B cell (primary cell): ENCODE measurements around the gene ATP10A. TPM values are rescaled to one million over a fixed set of nuclear protein-coding genes. Genes with fewer than 3 reads are reported as not detected.

Source experiments
- ATAC-seq: fragments of 200-7000 bp; cut with Tn5 transposase; one replicate; pipeline ENCODE4 v1.10.0; 2021; ENCODE audit warnings: low read depth, mild to moderate bottlenecking, moderate number of reproducible peaks, moderate library complexity
- CTCF ChIA-PET: fragments of 350-600 bp; sonication (Branson Sonifier 250); formaldehyde crosslinking; loops from one replicate; lab custom pipeline; 2021; ENCODE audit warnings: antibody characterized with exemption, inconsistent platforms; lab: Charles Lee
- POLR2A ChIA-PET: fragments of 350-600 bp; sonication (Branson Sonifier 250); formaldehyde crosslinking; loops from one replicate; lab custom pipeline; 2021; ENCODE audit warnings: antibody characterized with exemption; lab: Charles Lee
- DNase-seq: peaks from one replicate; pipeline ENCODE4 v3.0.0; 2013
- H2AFZ ChIP-seq: 2 replicates; pipeline ENCODE4 v1.6.1; 2012; ENCODE audit warnings: mild to moderate bottlenecking, low read depth, low read length; ENCODE audit not compliant: insufficient read depth, poor library complexity, severe bottlenecking
- H3K27ac ChIP-seq, 2 donors: 1 replicate in 1 of 2; 2 replicates in 1 of 2; pipeline ENCODE4 v1.5.1; 2012 to 2013; ENCODE audit warnings: low read length in 2 of 2, mild to moderate bottlenecking in 2 of 2, moderate library complexity in 1 of 2
- H3K27me3 ChIP-seq, 4 experiments: fragments of 200-600 bp in 1 of 4; sonication (generic) in 1 of 4; replicated peaks in 1 of 4; 1 replicate in 2 of 4; 2 replicates in 2 of 4; pipeline versions ENCODE4 v1.6.1 to v1.7.0; 2013 to 2016; ENCODE audit warnings: low read length in 3 of 4, mild to moderate bottlenecking in 2 of 4, mixed read lengths in 1 of 4, moderate library complexity in 1 of 4; ENCODE audit not compliant: insufficient read depth in 4 of 4, control insufficient read depth in 3 of 4; ENCODE audit errors: control extremely low read depth in 1 of 4
- H3K36me3 ChIP-seq, 2 experiments: replicated peaks in 1 of 2; 1 replicate in 1 of 2; 2 replicates in 1 of 2; pipeline versions ENCODE4 v1.6.1 to v1.7.1; 2013; ENCODE audit warnings: low read length in 1 of 2; ENCODE audit not compliant: insufficient read depth in 2 of 2, control insufficient read depth in 1 of 2; ENCODE audit errors: control extremely low read depth in 1 of 2, extremely low read depth in 1 of 2
- H3K4me1 ChIP-seq, 2 donors: fragments of 200-600 bp in 1 of 2; sonication (generic) in 1 of 2; 1 replicate in 1 of 2; 2 replicates in 1 of 2; pipeline versions ENCODE4 v1.5.1 to v1.6.1; 2013 to 2017; ENCODE audit warnings: low read length in 2 of 2; ENCODE audit not compliant: control insufficient read depth in 2 of 2, insufficient read depth in 2 of 2
- H3K4me2 ChIP-seq: replicated peaks from 2 replicates; pipeline ENCODE3; 2012; ENCODE audit warnings: mild to moderate bottlenecking, low read depth, low read length; ENCODE audit not compliant: poor library complexity, severe bottlenecking
- H3K4me3 ChIP-seq, 5 experiments: fragments of 200-600 bp in 1 of 5; sonication (generic) in 1 of 5; 1 replicate in 3 of 5; 2 replicates in 2 of 5; pipeline versions ENCODE4 v1.5.1 to v1.7.0; 2011 to 2016; ENCODE audit warnings: low read length in 4 of 5, mild to moderate bottlenecking in 4 of 5, low read depth in 2 of 5, control low read depth in 1 of 5, moderate library complexity in 1 of 5; ENCODE audit not compliant: insufficient read depth in 1 of 5; ENCODE audit errors: control extremely low read depth in 1 of 5, extremely low read depth in 1 of 5
- H3K79me2 ChIP-seq: fragments of 200-600 bp; sonication (generic); one replicate; pipeline ENCODE4 v1.6.0; 2016; ENCODE audit warnings: low read length; ENCODE audit not compliant: control insufficient read depth, insufficient read depth
- H3K9ac ChIP-seq: fragments of 200-600 bp; sonication (generic); 2 replicates; pipeline ENCODE4 v1.6.1; 2017; ENCODE audit warnings: mild to moderate bottlenecking, low read length, moderate library complexity
- H3K9me3 ChIP-seq, 3 donors: one replicate each; pipeline versions ENCODE4 v1.6.1 to v1.7.1; 2013; ENCODE audit warnings: low read length in 2 of 3; ENCODE audit not compliant: control insufficient read depth in 2 of 3, insufficient read depth in 1 of 3; ENCODE audit errors: control extremely low read depth in 1 of 3
- H4K20me1 ChIP-seq: 2 replicates; pipeline ENCODE4 v1.6.0; 2012; ENCODE audit warnings: mild to moderate bottlenecking, low read length; ENCODE audit not compliant: insufficient read depth, control insufficient read depth, poor library complexity, severe bottlenecking
- H3K27ac Mint-ChIP-seq: one replicate; pipeline ENCODE4 v1.8.0; 2021; ENCODE audit warnings: mixed read lengths
- H3K27me3 Mint-ChIP-seq: one replicate; pipeline ENCODE4 v1.8.0; 2021; ENCODE audit warnings: mixed read lengths
- H3K4me1 Mint-ChIP-seq: one replicate; pipeline ENCODE4 v1.8.0; 2021; ENCODE audit warnings: mixed read lengths
- H3K4me3 Mint-ChIP-seq: one replicate; pipeline ENCODE4 v1.8.0; 2021; ENCODE audit warnings: mixed read lengths
- H3K9me3 Mint-ChIP-seq: one replicate; pipeline ENCODE4 v1.8.0; 2022; ENCODE audit warnings: mixed read lengths; ENCODE audit not compliant: insufficient read depth
- EZH2 ChIP-seq: IDR thresholded peaks from 2 replicates; pipeline ENCODE4 v1.6.1; 2012; ENCODE audit warnings: borderline replicate concordance, low read depth, mild to moderate bottlenecking, moderate library complexity, low read length; ENCODE audit not compliant: insufficient read depth, poor library complexity, severe bottlenecking
- WGBS: methylation state at CpG from one replicate; pipeline ENCODE4 v1.1.5; 2013; ENCODE audit warnings: missing lambda C conversion rate; ENCODE audit not compliant: insufficient coverage; 5-methylcytosine and 5-hydroxymethylcytosine counted together
- intact Hi-C: fragments of 100-400 bp; cut with micrococcal nuclease; formaldehyde crosslinking; loops from one replicate; pipeline ENCODE4 v1.10.0; 2022
- polyA plus RNA-seq: library from polyadenylated mRNA; depleted of rRNA; stranded (reverse); fragments of >200 nt; gene quantifications from 2 replicates; pipeline ENCODE4 v1.2.3, GENCODE V29; 2012
- total RNA-seq, 2 donors: library from RNA; stranded (reverse); fragments of 120-200 nt in 1 of 2; gene quantifications; 1 replicate in 1 of 2; 2 replicates in 1 of 2; pipeline versions ENCODE4 v1.2.3 to v1.2.4, GENCODE V29; 2013 to 2022
- TF ChIP-seq, protein P1 (sequence below): fragments of 200-600 bp; IDR thresholded peaks from one replicate; pipeline ENCODE4 v1.8.0; 2022; ENCODE audit warnings: antibody characterized with exemption, mild to moderate bottlenecking

The ATP10A gene
- total and polyA plus RNA-seq, 2 donors (not counting 1 experiment from before 2014, with no cell fraction given) = 0.21 to 0.22 TPM

DNA sequence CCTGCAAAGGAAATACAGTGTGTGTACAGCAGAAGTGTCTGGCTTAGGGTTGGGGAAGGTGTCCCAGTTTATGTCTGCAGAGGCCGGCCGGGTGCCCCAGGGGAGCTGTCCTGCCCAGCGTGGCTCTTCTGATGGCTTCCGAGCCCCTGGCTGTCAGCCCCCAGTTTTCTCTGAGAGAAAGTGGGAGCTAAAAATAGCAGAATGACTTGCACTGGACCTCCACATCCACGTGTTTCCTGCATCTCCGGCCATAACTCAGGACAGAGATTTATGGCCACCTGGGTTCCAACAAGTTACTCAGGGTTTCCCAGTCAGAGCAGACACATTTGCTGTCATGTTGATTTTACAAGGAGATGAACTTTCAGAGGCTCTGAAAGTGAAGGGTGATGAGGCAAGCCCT lies 192.0 kb downstream of the ATP10A start:
- 7% methylated on average over 6 of the region's 6 CpGs for WGBS
- H3K4me2 ChIP-seq = no peak overlapping the region
- H3K27ac ChIP-seq = no peak overlapping the region
- Mint-ChIP-seq H3K9me3 (no peaks in the 10 kb centered on the region), H3K4me3 (no peak overlapping the region), H3K27me3 (peaks cover 10% of the 10 kb centered on the region), H3K4me1 (no peaks in the 10 kb centered on the region), H3K27ac (no peak overlapping the region)
- no peaks in the 10 kb centered on the region for H3K79me2 ChIP-seq
- POLR2A ChIA-PET = no interaction called here
- H3K9ac ChIP-seq = no peak overlapping the region
- H4K20me1 ChIP-seq = no peaks in the 10 kb centered on the region
- H2AFZ ChIP-seq = no peak overlapping the region
- CTCF ChIA-PET = no interaction called here
- DNase-seq (no peak), ATAC-seq (no peak)
- intact Hi-C loops = no loop called here
- H3K36me3 ChIP-seq = no peaks in the 10 kb centered on the region
- TF ChIP-seq, protein P1, sequence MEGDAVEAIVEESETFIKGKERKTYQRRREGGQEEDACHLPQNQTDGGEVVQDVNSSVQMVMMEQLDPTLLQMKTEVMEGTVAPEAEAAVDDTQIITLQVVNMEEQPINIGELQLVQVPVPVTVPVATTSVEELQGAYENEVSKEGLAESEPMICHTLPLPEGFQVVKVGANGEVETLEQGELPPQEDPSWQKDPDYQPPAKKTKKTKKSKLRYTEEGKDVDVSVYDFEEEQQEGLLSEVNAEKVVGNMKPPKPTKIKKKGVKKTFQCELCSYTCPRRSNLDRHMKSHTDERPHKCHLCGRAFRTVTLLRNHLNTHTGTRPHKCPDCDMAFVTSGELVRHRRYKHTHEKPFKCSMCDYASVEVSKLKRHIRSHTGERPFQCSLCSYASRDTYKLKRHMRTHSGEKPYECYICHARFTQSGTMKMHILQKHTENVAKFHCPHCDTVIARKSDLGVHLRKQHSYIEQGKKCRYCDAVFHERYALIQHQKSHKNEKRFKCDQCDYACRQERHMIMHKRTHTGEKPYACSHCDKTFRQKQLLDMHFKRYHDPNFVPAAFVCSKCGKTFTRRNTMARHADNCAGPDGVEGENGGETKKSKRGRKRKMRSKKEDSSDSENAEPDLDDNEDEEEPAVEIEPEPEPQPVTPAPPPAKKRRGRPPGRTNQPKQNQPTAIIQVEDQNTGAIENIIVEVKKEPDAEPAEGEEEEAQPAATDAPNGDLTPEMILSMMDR = no peak
- no peak for TF ChIP-seq EZH2
- H3K27me3 ChIP-seq = peaks cover 0 to 13% (median 0%) of the 10 kb centered on the region in 4 experiments
- no peaks in the 10 kb centered on the region for H3K4me1 ChIP-seq
- H3K4me3 ChIP-seq = no peak overlapping the region
- no peaks in the 10 kb centered on the region for H3K9me3 ChIP-seq

DNA sequence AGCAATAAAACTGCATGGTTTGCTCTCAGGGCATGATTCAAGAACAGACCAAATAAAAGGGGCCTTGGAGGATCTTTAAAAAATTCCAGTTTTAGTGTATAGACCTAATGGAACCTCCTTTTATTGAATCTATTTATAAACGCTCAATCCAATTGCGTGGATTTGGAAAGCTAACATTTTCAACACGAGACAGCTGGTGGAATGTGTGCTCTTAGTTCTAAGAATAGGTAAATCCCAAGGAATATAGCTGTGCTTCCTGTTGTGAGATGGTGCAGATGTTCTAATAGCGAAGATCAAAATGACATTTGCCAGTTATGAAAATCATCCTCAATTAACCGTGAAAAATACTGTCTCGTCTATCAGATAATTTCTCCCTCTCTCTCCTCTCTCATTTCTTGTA lies 192.5 kb downstream of the ATP10A start:
- Histone ChIP-seq H4K20me1 (no peaks in the 10 kb centered on the region), H3K9ac (no peak overlapping the region), H3K36me3 (no peaks in the 10 kb centered on the region), H3K4me1 (no peaks in the 10 kb centered on the region), H3K4me3 (no peak overlapping the region), H3K27ac (no peak overlapping the region), H3K9me3 (no peaks in the 10 kb centered on the region), H2AFZ (no peak overlapping the region), H3K79me2 (no peaks in the 10 kb centered on the region), H3K27me3 (peaks cover 0 to 13% (median 0%) of the 10 kb centered on the region in 4 experiments), H3K4me2 (no peak overlapping the region)
- DNase-seq (no peak), ATAC-seq (no peak)
- H3K27ac Mint-ChIP-seq = no peak overlapping the region
- H3K4me3 Mint-ChIP-seq = no peak overlapping the region
- H3K27me3 Mint-ChIP-seq = peaks cover 10% of the 10 kb centered on the region
- H3K4me1 Mint-ChIP-seq = no peaks in the 10 kb centered on the region
- TF ChIP-seq EZH2 = no peak
- TF ChIP-seq, protein P1 = no peak
- intact Hi-C loops = no loop called here
- POLR2A ChIA-PET = no interaction called here
- no CpG with 5 or more reads among the region's 6 CpGs for WGBS
- CTCF ChIA-PET = no interaction called here
- no peaks in the 10 kb centered on the region for H3K9me3 Mint-ChIP-seq
